Neural crest cell (in vitro differentiated cells): ENCODE measurements around the gene BSG. TPM values are rescaled to one million over a fixed set of nuclear protein-coding genes. Genes with fewer than 3 reads are reported as not detected.

Source experiments
- DNase-seq: peaks from one replicate; pipeline ENCODE4 v3.0.0; 2021; ENCODE audit warnings: low read depth, mixed read lengths, low spot score
- H3K27ac Mint-ChIP-seq: one replicate; pipeline ENCODE4 v1.8.0; 2021; ENCODE audit warnings: mild to moderate bottlenecking, mixed read lengths; ENCODE audit not compliant: unreplicated experiment
- H3K27me3 Mint-ChIP-seq: 2 replicates; pipeline ENCODE4 v1.8.0; 2021; ENCODE audit warnings: low read depth, mild to moderate bottlenecking, mixed read lengths
- H3K36me3 Mint-ChIP-seq: 2 replicates; pipeline ENCODE4 v1.8.0; 2021; ENCODE audit warnings: low read depth, mild to moderate bottlenecking, mixed read lengths
- H3K4me1 Mint-ChIP-seq: 2 replicates; pipeline ENCODE4 v1.8.0; 2021; ENCODE audit warnings: mixed read lengths
- H3K4me3 Mint-ChIP-seq: one replicate; pipeline ENCODE4 v1.8.0; 2021; ENCODE audit warnings: mild to moderate bottlenecking, mixed read lengths
- H3K9me3 Mint-ChIP-seq: 2 replicates; pipeline ENCODE4 v1.8.0; 2021; ENCODE audit warnings: mixed read lengths
- total RNA-seq: library from RNA; stranded (reverse); gene quantifications from 2 replicates; pipeline ENCODE4 v1.2.1, GENCODE V29; 2021
- TF ChIP-seq, protein P1 (sequence below): fragments of 200-600 bp; sonication (generic); conservative IDR thresholded peaks from 2 replicates; pipeline ENCODE4 v1.5.0; 2021; ENCODE audit warnings: antibody characterized with exemption, mild to moderate bottlenecking

BSG gene
- total RNA-seq, 1 donor from 2014 or later = 613 TPM

DNA sequence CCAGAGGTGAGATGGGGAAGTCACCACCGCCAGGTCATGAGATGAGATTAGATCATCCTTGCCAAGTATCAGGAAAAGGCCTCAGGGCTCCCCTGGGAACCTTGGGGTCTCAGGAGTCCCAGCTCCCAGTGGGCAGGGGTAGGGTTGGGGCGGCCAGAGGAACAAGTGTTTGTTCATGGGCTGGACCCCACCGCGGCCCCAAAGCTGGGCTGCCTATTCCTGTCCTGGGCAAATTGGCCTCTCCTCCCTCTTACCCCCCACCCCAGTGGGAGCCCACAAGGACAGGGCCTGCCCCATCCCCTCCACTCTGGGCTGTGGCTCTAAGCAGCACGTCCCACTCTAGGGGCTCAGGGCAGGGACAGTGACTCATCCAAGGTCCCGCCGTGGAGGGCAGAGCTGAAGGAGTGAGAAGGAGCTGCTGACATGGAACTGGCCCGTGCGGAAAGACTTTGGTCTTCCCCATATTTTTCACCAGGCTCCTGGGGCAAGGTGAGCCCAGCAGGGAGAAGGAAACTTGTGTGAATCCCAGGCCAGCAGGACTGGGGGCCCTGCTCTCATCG, 13.2 kb downstream of the BSG start:
- Mint-ChIP-seq H3K27me3 (peaks cover 40% of the 10 kb centered on the region), H3K36me3 (no peaks in the 10 kb centered on the region), H3K9me3 (no peaks in the 10 kb centered on the region), H3K4me3 (peak overlapping the region; percentile 62), H3K4me1 (peaks cover 8% of the 10 kb centered on the region), H3K27ac (no peak overlapping the region)
- DNase-seq = no peak
- TF ChIP-seq, protein P1, sequence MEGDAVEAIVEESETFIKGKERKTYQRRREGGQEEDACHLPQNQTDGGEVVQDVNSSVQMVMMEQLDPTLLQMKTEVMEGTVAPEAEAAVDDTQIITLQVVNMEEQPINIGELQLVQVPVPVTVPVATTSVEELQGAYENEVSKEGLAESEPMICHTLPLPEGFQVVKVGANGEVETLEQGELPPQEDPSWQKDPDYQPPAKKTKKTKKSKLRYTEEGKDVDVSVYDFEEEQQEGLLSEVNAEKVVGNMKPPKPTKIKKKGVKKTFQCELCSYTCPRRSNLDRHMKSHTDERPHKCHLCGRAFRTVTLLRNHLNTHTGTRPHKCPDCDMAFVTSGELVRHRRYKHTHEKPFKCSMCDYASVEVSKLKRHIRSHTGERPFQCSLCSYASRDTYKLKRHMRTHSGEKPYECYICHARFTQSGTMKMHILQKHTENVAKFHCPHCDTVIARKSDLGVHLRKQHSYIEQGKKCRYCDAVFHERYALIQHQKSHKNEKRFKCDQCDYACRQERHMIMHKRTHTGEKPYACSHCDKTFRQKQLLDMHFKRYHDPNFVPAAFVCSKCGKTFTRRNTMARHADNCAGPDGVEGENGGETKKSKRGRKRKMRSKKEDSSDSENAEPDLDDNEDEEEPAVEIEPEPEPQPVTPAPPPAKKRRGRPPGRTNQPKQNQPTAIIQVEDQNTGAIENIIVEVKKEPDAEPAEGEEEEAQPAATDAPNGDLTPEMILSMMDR = no peak

DNA sequence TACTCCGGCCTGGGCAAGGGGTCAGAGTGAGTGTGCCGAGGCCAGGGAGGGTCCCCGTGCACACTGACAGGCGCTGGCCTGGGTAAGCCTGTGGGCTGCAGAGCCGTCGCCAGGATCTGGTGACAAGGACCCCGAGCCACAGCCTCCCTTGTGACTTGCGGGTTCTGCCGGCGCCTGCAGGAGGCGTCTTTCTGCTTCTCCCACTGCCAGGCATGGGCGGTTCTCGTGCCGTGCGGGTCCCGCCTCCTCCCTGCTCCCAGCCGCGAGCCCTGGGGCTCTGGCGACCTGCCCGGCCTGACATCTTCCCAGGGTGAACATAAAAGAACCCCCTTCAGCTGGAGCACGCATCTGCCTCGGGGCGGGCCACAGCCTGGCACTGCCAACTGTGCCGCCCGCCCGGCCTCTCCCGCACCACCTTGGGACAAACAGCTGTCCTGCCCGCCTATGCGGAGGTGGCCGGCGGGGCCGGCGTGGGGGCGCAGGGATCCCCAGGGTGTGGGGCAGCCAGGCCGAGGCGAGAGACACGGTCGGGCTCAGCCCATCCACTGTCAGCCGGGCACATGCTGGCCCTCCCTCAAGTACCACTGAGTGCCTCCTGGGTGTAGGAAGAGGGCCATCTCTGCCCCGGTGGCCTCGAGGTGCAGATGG, 15.8 kb downstream of the BSG start:
- DNase-seq = peak; percentile 65
- no peak overlapping the region for H3K27ac Mint-ChIP-seq
- peaks cover 62% of the 10 kb centered on the region for H3K27me3 Mint-ChIP-seq
- peaks cover 8% of the 10 kb centered on the region for H3K4me1 Mint-ChIP-seq
- TF ChIP-seq, protein P1 = peak; percentile 62
- peak overlapping the region; percentile 78 for H3K4me3 Mint-ChIP-seq
- H3K9me3 Mint-ChIP-seq = no peaks in the 10 kb centered on the region
- no peaks in the 10 kb centered on the region for H3K36me3 Mint-ChIP-seq

DNA sequence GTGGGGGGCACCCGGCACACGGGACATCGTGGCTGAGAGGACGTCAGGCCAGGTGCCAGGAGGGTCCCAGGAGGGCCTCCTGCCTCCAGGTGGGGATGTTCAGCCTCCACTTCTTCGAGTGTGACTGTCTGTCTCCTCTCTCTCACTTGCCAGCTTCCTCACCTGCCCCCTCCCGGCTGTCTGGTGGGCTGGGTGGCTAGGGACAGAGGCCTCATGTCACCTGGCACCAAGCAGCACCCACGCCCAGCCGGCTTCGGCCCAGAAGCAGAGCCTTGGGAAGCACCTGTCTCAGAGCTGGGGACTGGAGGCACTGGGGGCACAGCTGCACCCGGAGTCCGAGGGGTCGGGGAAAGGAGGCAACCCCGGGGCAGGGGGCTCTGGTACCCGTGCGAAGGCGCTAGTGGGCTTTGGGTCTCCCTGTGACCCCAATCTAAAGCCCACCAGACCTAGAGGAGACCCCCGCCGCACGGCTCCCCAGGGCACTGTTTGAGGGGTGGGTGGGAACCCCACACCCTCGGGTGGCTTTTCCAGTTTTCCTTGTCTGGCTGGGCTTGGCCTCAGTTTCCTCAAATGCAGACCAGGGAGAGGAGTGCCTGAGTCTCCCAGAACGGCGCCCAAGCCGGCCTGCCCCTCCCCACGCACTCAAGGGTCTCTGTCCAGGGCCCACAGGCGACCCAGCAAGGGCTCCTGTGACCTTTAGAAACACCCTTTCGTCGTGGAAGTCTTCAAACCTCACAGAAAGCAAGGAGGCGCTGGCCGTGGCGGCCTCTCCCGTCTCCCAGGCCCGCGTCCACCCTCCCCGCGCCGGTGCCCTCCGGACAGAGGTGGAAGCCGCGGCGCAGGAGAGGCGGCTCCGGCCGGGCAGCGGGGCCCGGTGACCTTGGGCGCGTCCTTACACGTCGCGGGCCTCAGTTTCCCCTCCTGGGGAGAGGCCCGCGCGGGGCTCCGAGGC, 16.6 kb downstream of the BSG start:
- DNase-seq = no peak
- H3K4me1 Mint-ChIP-seq = peaks cover 4% of the 10 kb centered on the region
- no peak overlapping the region for H3K27ac Mint-ChIP-seq
- peak overlapping the region; percentile 62 for H3K4me3 Mint-ChIP-seq
- H3K27me3 Mint-ChIP-seq = peaks cover 66% of the 10 kb centered on the region
- H3K9me3 Mint-ChIP-seq = no peaks in the 10 kb centered on the region
- TF ChIP-seq, protein P1 = no peak
- H3K36me3 Mint-ChIP-seq = no peaks in the 10 kb centered on the region

DNA sequence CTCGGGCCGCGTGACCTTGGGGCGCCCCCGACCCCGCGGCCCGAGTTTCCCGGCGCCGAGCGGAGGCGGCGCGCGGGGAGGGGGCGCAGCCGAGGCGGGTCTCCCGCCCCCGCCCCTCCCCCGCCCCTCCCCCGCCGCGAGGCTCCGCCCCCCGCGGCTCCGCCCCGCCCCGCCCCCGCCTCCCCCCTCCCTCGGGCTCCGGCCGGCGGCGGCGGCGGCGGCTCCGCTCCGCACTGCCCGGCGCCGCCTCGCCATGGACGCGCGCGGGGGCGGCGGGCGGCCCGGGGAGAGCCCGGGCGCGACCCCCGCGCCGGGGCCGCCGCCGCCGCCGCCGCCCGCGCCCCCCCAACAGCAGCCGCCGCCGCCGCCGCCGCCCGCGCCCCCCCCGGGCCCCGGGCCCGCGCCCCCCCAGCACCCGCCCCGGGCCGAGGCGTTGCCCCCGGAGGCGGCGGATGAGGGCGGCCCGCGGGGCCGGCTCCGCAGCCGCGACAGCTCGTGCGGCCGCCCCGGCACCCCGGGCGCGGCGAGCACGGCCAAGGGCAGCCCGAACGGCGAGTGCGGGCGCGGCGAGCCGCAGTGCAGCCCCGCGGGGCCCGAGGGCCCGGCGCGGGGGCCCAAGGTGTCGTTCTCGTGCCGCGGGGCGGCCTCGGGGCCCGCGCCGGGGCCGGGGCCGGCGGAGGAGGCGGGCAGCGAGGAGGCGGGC, 17.4 kb downstream of the BSG start, which contains the start of gene HCN2:
HCN2 (plus strand) TSS at position 189 of the 703 bp plus-strand sequence; CDS start at position 254, 65 bp downstream.
- TF ChIP-seq, protein P1 = no peak
- no peaks in the 10 kb centered on the region for H3K9me3 Mint-ChIP-seq
- peaks cover 68% of the 10 kb centered on the region for H3K27me3 Mint-ChIP-seq
- H3K4me1 Mint-ChIP-seq = peaks cover 3% of the 10 kb centered on the region
- H3K36me3 Mint-ChIP-seq = no peaks in the 10 kb centered on the region
- DNase-seq = no peak
- H3K27ac Mint-ChIP-seq = no peak within 1 kb of the TSS
- peak within 1 kb of the TSS; percentile 62 for H3K4me3 Mint-ChIP-seq

DNA sequence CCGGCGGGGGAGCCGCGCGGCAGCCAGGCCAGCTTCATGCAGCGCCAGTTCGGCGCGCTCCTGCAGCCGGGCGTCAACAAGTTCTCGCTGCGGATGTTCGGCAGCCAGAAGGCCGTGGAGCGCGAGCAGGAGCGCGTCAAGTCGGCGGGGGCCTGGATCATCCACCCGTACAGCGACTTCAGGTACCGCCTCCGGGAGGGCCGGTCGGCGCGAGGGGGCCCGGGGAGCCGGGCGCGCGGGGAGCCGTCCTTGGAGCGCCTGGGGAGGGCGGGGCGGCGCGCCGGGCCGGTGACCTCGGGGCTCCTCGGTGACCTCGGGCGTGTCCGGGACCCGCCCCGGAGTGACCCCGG, 18.0 kb downstream of the BSG start:
- Mint-ChIP-seq H3K4me3 (no peak overlapping the region), H3K27ac (no peak overlapping the region), H3K36me3 (no peaks in the 10 kb centered on the region), H3K9me3 (no peaks in the 10 kb centered on the region), H3K27me3 (peaks cover 67% of the 10 kb centered on the region), H3K4me1 (no peaks in the 10 kb centered on the region)
- TF ChIP-seq, protein P1 = no peak
- DNase-seq = no peak
